ENCODE data around the gene TMEM11. TPM values are rescaled to one million over a fixed set of nuclear protein-coding genes. Genes with fewer than 3 reads are reported as not detected.
A peak's percentile ranks its signal among the peaks of the same experiment; 100 is the strongest.

The TMEM11 gene
- total RNA-seq, 1 experiment from 2014 or later: 33.5 TPM

DNA sequence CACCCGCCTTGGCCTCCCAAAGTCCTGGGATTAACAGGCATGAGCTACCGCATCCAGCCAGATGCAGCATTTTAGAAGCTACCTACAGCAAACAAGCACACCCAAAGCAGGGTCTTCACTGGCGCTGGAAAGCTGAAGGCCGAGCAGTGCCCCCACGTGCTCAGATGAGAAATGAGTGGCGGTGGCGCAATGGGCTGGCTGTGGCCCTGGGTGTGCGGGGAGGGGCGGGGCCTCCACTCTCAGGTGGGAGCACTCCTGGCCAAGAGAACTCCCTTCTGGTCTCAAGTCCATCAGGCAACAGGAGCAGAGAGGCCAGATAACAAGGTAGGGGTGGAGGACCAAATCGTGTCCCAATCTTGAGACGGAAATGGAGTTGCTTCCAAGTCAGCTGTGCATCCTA lies 12.1 kb downstream of the TMEM11 start:
- intact Hi-C loops (cut with micrococcal nuclease): no loop called here
- BruUV-seq (replicated peaks): no TSS peak
- peaks cover 4% of the 10 kb centered on the region for H3K4me1 Mint-ChIP-seq (ENCODE audit: insufficient read depth, unreplicated experiment)
- H3K4me3 Mint-ChIP-seq (ENCODE audit: unreplicated experiment): no peak overlapping the region
- CTCF ChIA-PET: interaction anchor here (0.6 kb wide), 2 partner anchors 10 to 14 kb away, joined by 3 read pairs; no protein-coding TSS in a partner anchor
- H3K9me3 Mint-ChIP-seq (ENCODE audit: unreplicated experiment): no peaks in the 10 kb centered on the region
- POLR2A ChIA-PET: interaction anchor here (1.6 kb wide), 1 partner anchor 12 kb away, joined by 6 read pairs; the partner anchor contains the start of gene TMEM11
- DNase-seq (ENCODE audit: unreplicated experiment): no peak
- TF ChIP-seq, protein P1, sequence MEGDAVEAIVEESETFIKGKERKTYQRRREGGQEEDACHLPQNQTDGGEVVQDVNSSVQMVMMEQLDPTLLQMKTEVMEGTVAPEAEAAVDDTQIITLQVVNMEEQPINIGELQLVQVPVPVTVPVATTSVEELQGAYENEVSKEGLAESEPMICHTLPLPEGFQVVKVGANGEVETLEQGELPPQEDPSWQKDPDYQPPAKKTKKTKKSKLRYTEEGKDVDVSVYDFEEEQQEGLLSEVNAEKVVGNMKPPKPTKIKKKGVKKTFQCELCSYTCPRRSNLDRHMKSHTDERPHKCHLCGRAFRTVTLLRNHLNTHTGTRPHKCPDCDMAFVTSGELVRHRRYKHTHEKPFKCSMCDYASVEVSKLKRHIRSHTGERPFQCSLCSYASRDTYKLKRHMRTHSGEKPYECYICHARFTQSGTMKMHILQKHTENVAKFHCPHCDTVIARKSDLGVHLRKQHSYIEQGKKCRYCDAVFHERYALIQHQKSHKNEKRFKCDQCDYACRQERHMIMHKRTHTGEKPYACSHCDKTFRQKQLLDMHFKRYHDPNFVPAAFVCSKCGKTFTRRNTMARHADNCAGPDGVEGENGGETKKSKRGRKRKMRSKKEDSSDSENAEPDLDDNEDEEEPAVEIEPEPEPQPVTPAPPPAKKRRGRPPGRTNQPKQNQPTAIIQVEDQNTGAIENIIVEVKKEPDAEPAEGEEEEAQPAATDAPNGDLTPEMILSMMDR (IDR thresholded peaks at IDR 0.05; ENCODE audit: unreplicated experiment): no peak
- H3K27ac Mint-ChIP-seq (ENCODE audit: low read depth, unreplicated experiment): no peak overlapping the region
- no peaks in the 10 kb centered on the region for H3K27me3 Mint-ChIP-seq (ENCODE audit: insufficient read depth, unreplicated experiment)
- peaks cover 33% of the 10 kb centered on the region for H3K36me3 Mint-ChIP-seq (ENCODE audit: insufficient read depth, unreplicated experiment)

DNA sequence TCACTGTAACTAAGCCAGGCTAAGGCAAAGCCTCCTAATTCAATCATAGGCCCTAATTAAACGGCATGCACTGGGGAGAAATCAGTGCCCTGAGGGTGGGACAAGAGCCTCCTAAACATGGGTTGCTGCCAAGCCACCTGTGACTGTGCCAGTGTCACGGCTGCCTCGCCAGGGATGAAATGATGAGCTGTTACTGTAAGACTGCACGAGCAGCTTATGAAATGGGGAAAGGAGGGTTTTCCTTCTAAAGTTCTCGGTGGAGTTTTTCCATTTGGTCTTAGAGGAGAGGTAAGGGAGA lies 12.7 kb downstream of the TMEM11 start:
- peaks cover 38% of the 10 kb centered on the region for H3K36me3 Mint-ChIP-seq (ENCODE audit: insufficient read depth, unreplicated experiment)
- DNase-seq (ENCODE audit: unreplicated experiment): peak; percentile 7
- H3K4me1 Mint-ChIP-seq (ENCODE audit: insufficient read depth, unreplicated experiment): peaks cover 4% of the 10 kb centered on the region
- no peaks in the 10 kb centered on the region for H3K27me3 Mint-ChIP-seq (ENCODE audit: insufficient read depth, unreplicated experiment)
- no peak overlapping the region for H3K27ac Mint-ChIP-seq (ENCODE audit: low read depth, unreplicated experiment)
- H3K9me3 Mint-ChIP-seq (ENCODE audit: unreplicated experiment): no peaks in the 10 kb centered on the region
- ChIA-PET POLR2A (interaction anchor here (1.6 kb wide), 1 partner anchor 12 kb away, joined by 6 read pairs; the partner anchor contains the start of gene TMEM11), CTCF (interaction anchor here (0.6 to 1.4 kb wide), 3 partner anchors 15 to 160 kb away, joined by 3 to 5 read pairs (median 3); no protein-coding TSS in a partner anchor)
- BruUV-seq (replicated peaks): no TSS peak
- no peak overlapping the region for H3K4me3 Mint-ChIP-seq (ENCODE audit: unreplicated experiment)
- TF ChIP-seq, protein P1 (IDR thresholded peaks at IDR 0.05; ENCODE audit: unreplicated experiment): no peak
- intact Hi-C loops (cut with micrococcal nuclease): no loop called here

DNA sequence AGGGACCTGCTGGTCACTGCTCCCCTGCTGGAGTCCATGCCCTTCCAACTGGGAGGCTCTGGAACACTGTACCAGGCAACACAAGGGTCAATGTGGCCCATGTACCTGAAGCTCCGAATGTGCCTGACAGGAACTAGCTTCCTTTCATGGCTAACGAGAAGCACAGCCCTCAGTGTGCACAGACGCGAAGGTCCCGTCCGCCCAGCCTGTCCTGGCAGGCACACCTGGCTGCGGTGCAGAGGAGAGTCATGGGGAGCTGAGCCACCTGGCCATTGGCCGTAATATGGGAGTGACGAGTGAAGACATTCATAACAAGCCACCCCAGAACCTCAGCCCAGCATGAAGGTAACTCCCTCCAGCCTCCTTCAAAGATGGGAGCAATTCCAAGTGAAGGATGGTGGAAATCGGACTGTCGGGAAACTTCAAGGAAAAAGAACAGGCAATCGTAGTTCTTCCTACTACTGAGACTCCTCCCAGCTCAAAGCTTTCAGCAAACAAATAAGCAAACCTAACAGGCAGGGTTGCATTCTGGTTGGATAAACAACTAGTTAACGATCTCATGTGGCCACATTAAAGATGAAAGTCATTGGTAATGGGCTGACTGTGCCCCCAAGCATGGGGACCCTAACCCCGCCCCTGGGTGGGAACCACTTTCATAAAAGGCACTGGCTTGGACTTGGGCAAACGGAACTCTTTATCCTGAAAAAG lies 13.2 kb downstream of the TMEM11 start:
- H3K27ac Mint-ChIP-seq (ENCODE audit: low read depth, unreplicated experiment): peak overlapping the region; percentile 46
- H3K4me1 Mint-ChIP-seq (ENCODE audit: insufficient read depth, unreplicated experiment): peaks cover 4% of the 10 kb centered on the region
- no peaks in the 10 kb centered on the region for H3K27me3 Mint-ChIP-seq (ENCODE audit: insufficient read depth, unreplicated experiment)
- no peak overlapping the region for H3K4me3 Mint-ChIP-seq (ENCODE audit: unreplicated experiment)
- TF ChIP-seq, protein P1 (IDR thresholded peaks at IDR 0.05; ENCODE audit: unreplicated experiment): no peak
- peaks cover 33% of the 10 kb centered on the region for H3K36me3 Mint-ChIP-seq (ENCODE audit: insufficient read depth, unreplicated experiment)
- CTCF ChIA-PET: interaction anchor here (0.6 to 1.4 kb wide), 3 partner anchors 15 to 159 kb away, joined by 3 to 5 read pairs (median 3); no protein-coding TSS in a partner anchor
- intact Hi-C loops (cut with micrococcal nuclease): no loop called here
- BruUV-seq (replicated peaks): no TSS peak
- no peaks in the 10 kb centered on the region for H3K9me3 Mint-ChIP-seq (ENCODE audit: unreplicated experiment)
- no peak for DNase-seq (ENCODE audit: unreplicated experiment)
- POLR2A ChIA-PET: interaction anchor here (0.6 to 1.6 kb wide), 4 partner anchors 13 to 182 kb away, joined by 3 to 6 read pairs (median 4); partner anchors contain the start of gene TMEM11

DNA sequence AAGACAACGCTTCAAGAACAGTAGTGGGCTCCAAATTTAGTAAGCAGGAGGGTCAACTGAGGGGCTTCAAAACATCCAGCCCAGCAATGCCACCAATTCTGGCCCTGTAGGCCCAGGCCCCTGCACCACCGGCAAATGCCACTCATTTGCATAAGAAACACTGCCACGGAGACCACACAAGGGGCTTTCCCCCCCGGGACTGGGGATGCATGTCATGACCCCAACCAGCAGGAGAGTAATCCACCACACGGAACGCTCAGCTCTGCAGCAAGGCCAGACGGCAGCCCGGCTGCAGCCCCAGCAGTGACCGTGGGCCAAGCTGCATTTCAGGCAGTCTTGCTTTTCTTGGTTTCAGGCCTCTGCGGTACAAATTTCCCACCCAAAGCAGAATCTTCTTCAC lies 14.1 kb downstream of the TMEM11 start:
- intact Hi-C loops (cut with micrococcal nuclease): no loop called here
- no peaks in the 10 kb centered on the region for H3K27me3 Mint-ChIP-seq (ENCODE audit: insufficient read depth, unreplicated experiment)
- no peaks in the 10 kb centered on the region for H3K9me3 Mint-ChIP-seq (ENCODE audit: unreplicated experiment)
- ChIA-PET POLR2A (interaction anchor here (0.6 to 0.8 kb wide), 2 partner anchors 15 to 183 kb away, joined by 3 to 4 read pairs; no protein-coding TSS in a partner anchor), CTCF (interaction anchor here (0.6 to 1.4 kb wide), 2 partner anchors 14 to 116 kb away, joined by 4 to 5 read pairs; no protein-coding TSS in a partner anchor)
- H3K36me3 Mint-ChIP-seq (ENCODE audit: insufficient read depth, unreplicated experiment): peaks cover 31% of the 10 kb centered on the region
- DNase-seq (ENCODE audit: unreplicated experiment): no peak
- H3K4me3 Mint-ChIP-seq (ENCODE audit: unreplicated experiment): no peak overlapping the region
- no TSS peak for BruUV-seq (replicated peaks)
- TF ChIP-seq, protein P1 (IDR thresholded peaks at IDR 0.05; ENCODE audit: unreplicated experiment): no peak
- peaks cover 4% of the 10 kb centered on the region for H3K4me1 Mint-ChIP-seq (ENCODE audit: insufficient read depth, unreplicated experiment)
- H3K27ac Mint-ChIP-seq (ENCODE audit: low read depth, unreplicated experiment): no peak overlapping the region

Data from MCF 10A (cell line).